Neuron (in vitro differentiated cells): Measurements from ENCODE around the gene RIMKLA.

ENCODE experiments used
- H2AFZ ChIP-seq: one replicate; pipeline ENCODE4 v1.6.1; 2013; ENCODE audit warnings: low read depth, mild to moderate bottlenecking, inconsistent platforms, low read length, moderate library complexity
- H3K27me3 ChIP-seq: one replicate; pipeline ENCODE4 v1.6.1; 2013; ENCODE audit warnings: low read length; ENCODE audit not compliant: insufficient read depth
- H3K36me3 ChIP-seq: one replicate; pipeline ENCODE4 v1.6.1; 2013; ENCODE audit warnings: low read length; ENCODE audit not compliant: insufficient read depth
- H3K4me1 ChIP-seq: one replicate; pipeline ENCODE4 v1.6.1; 2013; ENCODE audit warnings: low read length; ENCODE audit not compliant: insufficient read depth
- H3K4me3 ChIP-seq: 2 replicates; pipeline ENCODE4 v1.5.1; 2013; ENCODE audit warnings: mild to moderate bottlenecking, low read length, moderate library complexity
- H3K9me3 ChIP-seq: one replicate; pipeline ENCODE4 v1.6.1; 2013; ENCODE audit warnings: low read length

The RIMKLA gene

GRCh38 chr1:42456010-42456753 lies 75.6 kb downstream of the RIMKLA start, which contains the start of the genes PPCS and ZMYND12:
PPCS (plus strand) TSS chr1:42456543; CDS start chr1:42456566, 23 bp downstream.
ZMYND12 (minus strand) TSS chr1:42456022; CDS start chr1:42455997, 25 bp downstream.
- Histone ChIP-seq H3K9me3 (no peaks in the 10 kb centered on the region), H3K27me3 (no peaks in the 10 kb centered on the region), H3K4me1 (no peaks in the 10 kb centered on the region), H3K4me3 (peak within 1 kb of the TSS; percentile 67), H2AFZ (peak within 1 kb of the TSS; percentile 56), H3K36me3 (peaks cover 3% of the 10 kb centered on the region)

GRCh38 chr1:42456754-42457089 lies 76.1 kb downstream of the RIMKLA start:
- H3K9me3 ChIP-seq: no peaks in the 10 kb centered on the region
- H3K36me3 ChIP-seq: peaks cover 3% of the 10 kb centered on the region
- peak overlapping the region; percentile 67 for H3K4me3 ChIP-seq
- no peaks in the 10 kb centered on the region for H3K4me1 ChIP-seq
- no peaks in the 10 kb centered on the region for H3K27me3 ChIP-seq
- H2AFZ ChIP-seq: peak overlapping the region; percentile 56

- no peak overlapping the region for H3K4me3 ChIP-seq
- peaks cover 3% of the 10 kb centered on the region for H3K36me3 ChIP-seq
- H2AFZ ChIP-seq: no peak overlapping the region
- no peaks in the 10 kb centered on the region for H3K27me3 ChIP-seq
- H3K4me1 ChIP-seq: peaks cover 17% of the 10 kb centered on the region
- H3K9me3 ChIP-seq: no peaks in the 10 kb centered on the region
Observed at GRCh38 chr1:42461196-42461595, 80.6 kb downstream of the RIMKLA start.

GRCh38 chr1:42462828-42463763 lies 82.5 kb downstream of the RIMKLA start, which contains the start of gene CCDC30:
CCDC30 (plus strand) TSS chr1:42463286; CDS start chr1:42480552, 17,266 bp downstream.
- Histone ChIP-seq H3K4me1 (peaks cover 17% of the 10 kb centered on the region), H3K4me3 (peak within 1 kb of the TSS; percentile 91), H2AFZ (peak within 1 kb of the TSS; percentile 91), H3K9me3 (no peaks in the 10 kb centered on the region), H3K36me3 (peaks cover 3% of the 10 kb centered on the region), H3K27me3 (no peaks in the 10 kb centered on the region)

GRCh38 chr1:42463921-42464320 lies 83.3 kb downstream of the RIMKLA start:
- Histone ChIP-seq H3K9me3 (no peaks in the 10 kb centered on the region), H3K4me3 (peak overlapping the region; percentile 91), H3K27me3 (no peaks in the 10 kb centered on the region), H2AFZ (peak overlapping the region; percentile 91), H3K36me3 (no peaks in the 10 kb centered on the region), H3K4me1 (peaks cover 17% of the 10 kb centered on the region)

- H3K4me1 ChIP-seq: peaks cover 17% of the 10 kb centered on the region
- no peaks in the 10 kb centered on the region for H3K9me3 ChIP-seq
- H2AFZ ChIP-seq: no peak overlapping the region
- no peaks in the 10 kb centered on the region for H3K36me3 ChIP-seq
- no peaks in the 10 kb centered on the region for H3K27me3 ChIP-seq
- H3K4me3 ChIP-seq: no peak overlapping the region
Observed at GRCh38 chr1:42466030-42466429, 85.4 kb downstream of the RIMKLA start.

GRCh38 chr1:42469727-42470126 lies 89.1 kb downstream of the RIMKLA start:
- Histone ChIP-seq H3K4me3 (no peak overlapping the region), H3K27me3 (no peaks in the 10 kb centered on the region), H3K9me3 (no peaks in the 10 kb centered on the region), H3K4me1 (no peaks in the 10 kb centered on the region), H3K36me3 (peaks cover 8% of the 10 kb centered on the region), H2AFZ (no peak overlapping the region)
